ENCODE measurements around the gene PIP4K2A.

PIP4K2A gene

GRCh38 chr10:22548344-22548743 lies 166.0 kb downstream of the PIP4K2A start:
- ATAC-seq: no peak
- no peak for TF ChIP-seq BACH2 (CRISPR knock-in tag; IDR thresholded peaks at IDR 0.05; ENCODE audit: borderline replicate concordance)
- TF ChIP-seq ZC3H10 (CRISPR knock-in tag; IDR thresholded peaks at IDR 0.05): no peak
- TF ChIP-seq, protein P1, sequence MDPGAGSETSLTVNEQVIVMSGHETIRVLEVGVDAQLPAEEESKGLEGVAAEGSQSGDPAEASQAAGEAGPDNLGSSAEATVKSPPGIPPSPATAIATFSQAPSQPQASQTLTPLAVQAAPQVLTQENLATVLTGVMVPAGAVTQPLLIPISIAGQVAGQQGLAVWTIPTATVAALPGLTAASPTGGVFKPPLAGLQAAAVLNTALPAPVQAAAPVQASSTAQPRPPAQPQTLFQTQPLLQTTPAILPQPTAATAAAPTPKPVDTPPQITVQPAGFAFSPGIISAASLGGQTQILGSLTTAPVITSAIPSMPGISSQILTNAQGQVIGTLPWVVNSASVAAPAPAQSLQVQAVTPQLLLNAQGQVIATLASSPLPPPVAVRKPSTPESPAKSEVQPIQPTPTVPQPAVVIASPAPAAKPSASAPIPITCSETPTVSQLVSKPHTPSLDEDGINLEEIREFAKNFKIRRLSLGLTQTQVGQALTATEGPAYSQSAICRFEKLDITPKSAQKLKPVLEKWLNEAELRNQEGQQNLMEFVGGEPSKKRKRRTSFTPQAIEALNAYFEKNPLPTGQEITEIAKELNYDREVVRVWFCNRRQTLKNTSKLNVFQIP (CRISPR knock-in tag; IDR thresholded peaks at IDR 0.05; ENCODE audit: borderline replicate concordance, low read depth): no peak
- TF ChIP-seq ESRRG (CRISPR knock-in tag; IDR thresholded peaks at IDR 0.05): no peak
- TF ChIP-seq RARB (CRISPR knock-in tag; IDR thresholded peaks at IDR 0.05): no peak
- TF ChIP-seq ZNF70 (CRISPR knock-in tag; IDR thresholded peaks at IDR 0.05): no peak
- no peak for TF ChIP-seq SNAI2 (CRISPR knock-in tag; IDR thresholded peaks at IDR 0.05)
- TF ChIP-seq GLIS3 (CRISPR knock-in tag; IDR thresholded peaks at IDR 0.05): no peak
- no peak for TF ChIP-seq ZNF8 (CRISPR knock-in tag; IDR thresholded peaks at IDR 0.05)
- TF ChIP-seq ARNTL (CRISPR knock-in tag; IDR thresholded peaks at IDR 0.05; ENCODE audit: borderline replicate concordance, low read depth): no peak
- TF ChIP-seq ZNF565 (CRISPR knock-in tag; conservative IDR thresholded peaks at IDR 0.05; ENCODE audit: low read depth): no peak
- TF ChIP-seq, protein P2, sequence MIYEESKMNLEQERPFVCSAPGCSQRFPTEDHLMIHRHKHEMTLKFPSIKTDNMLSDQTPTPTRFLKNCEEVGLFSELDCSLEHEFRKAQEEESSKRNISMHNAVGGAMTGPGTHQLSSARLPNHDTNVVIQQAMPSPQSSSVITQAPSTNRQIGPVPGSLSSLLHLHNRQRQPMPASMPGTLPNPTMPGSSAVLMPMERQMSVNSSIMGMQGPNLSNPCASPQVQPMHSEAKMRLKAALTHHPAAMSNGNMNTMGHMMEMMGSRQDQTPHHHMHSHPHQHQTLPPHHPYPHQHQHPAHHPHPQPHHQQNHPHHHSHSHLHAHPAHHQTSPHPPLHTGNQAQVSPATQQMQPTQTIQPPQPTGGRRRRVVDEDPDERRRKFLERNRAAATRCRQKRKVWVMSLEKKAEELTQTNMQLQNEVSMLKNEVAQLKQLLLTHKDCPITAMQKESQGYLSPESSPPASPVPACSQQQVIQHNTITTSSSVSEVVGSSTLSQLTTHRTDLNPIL (CRISPR knock-in tag; IDR thresholded peaks at IDR 0.05; ENCODE audit: low read depth): no peak
- TF ChIP-seq OSR1 (CRISPR knock-in tag; IDR thresholded peaks at IDR 0.05): no peak
- TF ChIP-seq TOX (CRISPR knock-in tag; IDR thresholded peaks at IDR 0.05; ENCODE audit: borderline replicate concordance): no peak
- TF ChIP-seq ZFP30 (CRISPR knock-in tag; IDR thresholded peaks at IDR 0.05): no peak
- TF ChIP-seq, protein P3, sequence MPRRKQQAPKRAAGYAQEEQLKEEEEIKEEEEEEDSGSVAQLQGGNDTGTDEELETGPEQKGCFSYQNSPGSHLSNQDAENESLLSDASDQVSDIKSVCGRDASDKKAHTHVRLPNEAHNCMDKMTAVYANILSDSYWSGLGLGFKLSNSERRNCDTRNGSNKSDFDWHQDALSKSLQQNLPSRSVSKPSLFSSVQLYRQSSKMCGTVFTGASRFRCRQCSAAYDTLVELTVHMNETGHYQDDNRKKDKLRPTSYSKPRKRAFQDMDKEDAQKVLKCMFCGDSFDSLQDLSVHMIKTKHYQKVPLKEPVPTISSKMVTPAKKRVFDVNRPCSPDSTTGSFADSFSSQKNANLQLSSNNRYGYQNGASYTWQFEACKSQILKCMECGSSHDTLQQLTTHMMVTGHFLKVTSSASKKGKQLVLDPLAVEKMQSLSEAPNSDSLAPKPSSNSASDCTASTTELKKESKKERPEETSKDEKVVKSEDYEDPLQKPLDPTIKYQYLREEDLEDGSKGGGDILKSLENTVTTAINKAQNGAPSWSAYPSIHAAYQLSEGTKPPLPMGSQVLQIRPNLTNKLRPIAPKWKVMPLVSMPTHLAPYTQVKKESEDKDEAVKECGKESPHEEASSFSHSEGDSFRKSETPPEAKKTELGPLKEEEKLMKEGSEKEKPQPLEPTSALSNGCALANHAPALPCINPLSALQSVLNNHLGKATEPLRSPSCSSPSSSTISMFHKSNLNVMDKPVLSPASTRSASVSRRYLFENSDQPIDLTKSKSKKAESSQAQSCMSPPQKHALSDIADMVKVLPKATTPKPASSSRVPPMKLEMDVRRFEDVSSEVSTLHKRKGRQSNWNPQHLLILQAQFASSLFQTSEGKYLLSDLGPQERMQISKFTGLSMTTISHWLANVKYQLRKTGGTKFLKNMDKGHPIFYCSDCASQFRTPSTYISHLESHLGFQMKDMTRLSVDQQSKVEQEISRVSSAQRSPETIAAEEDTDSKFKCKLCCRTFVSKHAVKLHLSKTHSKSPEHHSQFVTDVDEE (CRISPR knock-in tag; IDR thresholded peaks at IDR 0.05): no peak
- no peak for TF ChIP-seq PPARA (CRISPR knock-in tag; IDR thresholded peaks at IDR 0.05; ENCODE audit: borderline replicate concordance)
- TF ChIP-seq CSRNP3 (CRISPR knock-in tag; IDR thresholded peaks at IDR 0.05): no peak

- ATAC-seq: no peak
- TF ChIP-seq ISL1 (CRISPR knock-in tag; IDR thresholded peaks at IDR 0.05) (no peak), ZNF565 (CRISPR knock-in tag; conservative IDR thresholded peaks at IDR 0.05; ENCODE audit: low read depth) (no peak), BACH2 (CRISPR knock-in tag; IDR thresholded peaks at IDR 0.05; ENCODE audit: borderline replicate concordance) (no peak), OSR1 (CRISPR knock-in tag; IDR thresholded peaks at IDR 0.05) (no peak), ZFP30 (CRISPR knock-in tag; IDR thresholded peaks at IDR 0.05) (no peak), PATZ1 (CRISPR knock-in tag; IDR thresholded peaks at IDR 0.05; ENCODE audit: borderline replicate concordance) (no peak), SNAI2 (CRISPR knock-in tag; IDR thresholded peaks at IDR 0.05) (no peak), GLIS3 (CRISPR knock-in tag; IDR thresholded peaks at IDR 0.05) (no peak)
- TF ChIP-seq, protein P1 (CRISPR knock-in tag; IDR thresholded peaks at IDR 0.05; ENCODE audit: borderline replicate concordance, low read depth): no peak
Measured at GRCh38 chr10:22545643-22546042, 168.7 kb downstream of the PIP4K2A start.

Measured in SK-N-SH treated with all-trans-retinoic acid at 6 μM for 48 hours (cell line).